GM23248 (cell line): ENCODE data around the gene PGAP6.

Experiments used
- EZH2 ChIP-seq: fragments of 200-600 bp; sonication (generic); IDR thresholded peaks from 2 replicates; pipeline ENCODE4 v1.6.1; 2018; ENCODE audit warnings: antibody characterized with exemption, mild to moderate bottlenecking; ENCODE audit not compliant: insufficient read depth, poor library complexity, severe bottlenecking
- EZH2phosphoT487 ChIP-seq: fragments of 200-600 bp; sonication (generic); IDR thresholded peaks from 2 replicates; pipeline ENCODE4 v1.6.1; 2018; ENCODE audit warnings: antibody characterized with exemption, moderate library complexity, mild to moderate bottlenecking, low read depth; ENCODE audit not compliant: insufficient read depth

GRCh38 chr16:324451-325334, 57.1 kb downstream of the PGAP6 start:
- TF ChIP-seq EZH2 (no peak), EZH2phosphoT487 (no peak)
